CD14-positive monocyte (primary cell): ENCODE results near the gene CHN1. TPM values are rescaled to one million over a fixed set of nuclear protein-coding genes. Genes with fewer than 3 reads are reported as not detected.

ENCODE experiments used
- DNase-seq, 3 donors: peaks; one replicate each; pipeline ENCODE4 v3.0.0-alpha.2; 2011 to 2022
- H2AFZ ChIP-seq: 2 replicates; pipeline ENCODE4 v1.6.0; 2012; ENCODE audit warnings: mild to moderate bottlenecking, low read depth, low read length, inconsistent platforms; ENCODE audit not compliant: insufficient read depth, poor library complexity, severe bottlenecking
- H3K27ac ChIP-seq, 2 donors: 1 replicate in 1 of 2; 2 replicates in 1 of 2; pipeline ENCODE4 v1.5.1; 2012 to 2013; ENCODE audit warnings: low read length in 2 of 2, control low read depth in 1 of 2, inconsistent platforms in 1 of 2, low read depth in 1 of 2, mild to moderate bottlenecking in 1 of 2
- H3K27me3 ChIP-seq, 2 donors: one replicate each; pipeline versions ENCODE4 v1.6.0 to v1.6.1; 2011 to 2013; ENCODE audit warnings: low read length in 2 of 2; ENCODE audit not compliant: control insufficient read depth in 2 of 2, insufficient read depth in 2 of 2
- H3K36me3 ChIP-seq, 2 donors: replicated peaks in 1 of 2; 1 replicate in 1 of 2; 2 replicates in 1 of 2; pipeline versions ENCODE4 v1.5.1 to v1.6.1; 2012 to 2013; ENCODE audit warnings: low read length in 2 of 2, control low read depth in 1 of 2, inconsistent platforms in 1 of 2, mild to moderate bottlenecking in 1 of 2; ENCODE audit not compliant: insufficient read depth in 2 of 2, control insufficient read depth in 1 of 2
- H3K4me1 ChIP-seq, 2 donors: 1 replicate in 1 of 2; 2 replicates in 1 of 2; pipeline versions ENCODE4 v1.5.1 to v1.6.1; 2012 to 2013; ENCODE audit warnings: low read length in 2 of 2, control low read depth in 1 of 2, inconsistent platforms in 1 of 2, mild to moderate bottlenecking in 1 of 2, moderate library complexity in 1 of 2; ENCODE audit not compliant: insufficient read depth in 2 of 2, control insufficient read depth in 1 of 2
- H3K4me2 ChIP-seq: replicated peaks from 2 replicates; pipeline ENCODE3; 2012; ENCODE audit warnings: low read length, moderate library complexity, mild to moderate bottlenecking; ENCODE audit not compliant: poor library complexity, severe bottlenecking; ENCODE audit errors: extremely low read depth
- H3K4me3 ChIP-seq, 3 experiments: fragments of 200-600 bp in 1 of 3; sonication (generic) in 1 of 3; replicated peaks in 1 of 3; 1 replicate in 2 of 3; 2 replicates in 1 of 3; pipeline ENCODE4 v1.5.1; 2011 to 2013; ENCODE audit warnings: low read length in 3 of 3, mild to moderate bottlenecking in 3 of 3, control low read depth in 2 of 3, low read depth in 2 of 3, inconsistent platforms in 1 of 3, moderate library complexity in 1 of 3
- H3K79me2 ChIP-seq: 2 replicates; pipeline ENCODE4 v1.6.0; 2012; ENCODE audit warnings: mild to moderate bottlenecking, control low read depth, inconsistent platforms, low read length, moderate library complexity; ENCODE audit not compliant: insufficient read depth
- H3K9ac ChIP-seq: 2 replicates; pipeline ENCODE4 v1.6.0; 2017; ENCODE audit warnings: low read length, mild to moderate bottlenecking; ENCODE audit not compliant: insufficient read depth, poor library complexity, severe bottlenecking
- H3K9me3 ChIP-seq, 2 donors: replicated peaks in 1 of 2; 1 replicate in 1 of 2; 2 replicates in 1 of 2; pipeline versions ENCODE4 v1.5.1 to v1.6.1; 2012 to 2013; ENCODE audit warnings: low read length in 2 of 2, control low read depth in 1 of 2; ENCODE audit not compliant: control insufficient read depth in 1 of 2, insufficient read depth in 1 of 2
- H4K20me1 ChIP-seq: 2 replicates; pipeline ENCODE4 v1.6.0; 2012; ENCODE audit warnings: mild to moderate bottlenecking, low read length, control low read depth, moderate library complexity; ENCODE audit not compliant: insufficient read depth
- H3K27ac Mint-ChIP-seq, 7 donors: one replicate each; pipeline ENCODE4 v1.8.0; 2020; ENCODE audit warnings: mild to moderate bottlenecking in 7 of 7, mixed read lengths in 7 of 7, moderate library complexity in 6 of 7, inconsistent platforms in 2 of 7
- H3K27me3 Mint-ChIP-seq, 3 donors: one replicate each; pipeline ENCODE4 v1.8.0; 2021 to 2022; ENCODE audit warnings: low read depth in 3 of 3, mild to moderate bottlenecking in 3 of 3, mixed read lengths in 3 of 3, moderate library complexity in 3 of 3, inconsistent platforms in 1 of 3
- H3K36me3 Mint-ChIP-seq, 2 donors: one replicate each; pipeline ENCODE4 v1.8.0; 2020; ENCODE audit warnings: mixed read lengths in 2 of 2, inconsistent platforms in 1 of 2, mild to moderate bottlenecking in 1 of 2
- H3K4me1 Mint-ChIP-seq: one replicate; pipeline ENCODE4 v1.8.0; 2020; ENCODE audit warnings: mild to moderate bottlenecking, mixed read lengths
- H3K4me3 Mint-ChIP-seq, 2 donors: one replicate each; pipeline ENCODE4 v1.8.0; 2020; ENCODE audit warnings: mild to moderate bottlenecking in 2 of 2, mixed read lengths in 2 of 2, moderate library complexity in 1 of 2
- H3K9me3 Mint-ChIP-seq, 7 donors: one replicate each; pipeline ENCODE4 v1.8.0; 2020 to 2022; ENCODE audit warnings: mixed read lengths in 7 of 7, mild to moderate bottlenecking in 6 of 7, moderate library complexity in 6 of 7, inconsistent platforms in 2 of 7
- CTCF ChIP-seq: fragments of 200-600 bp; IDR thresholded peaks from one replicate; pipeline ENCODE4 v1.8.0; 2022; ENCODE audit warnings: antibody characterized with exemption, mild to moderate bottlenecking
- WGBS: methylation state at CpG from one replicate; pipeline ENCODE4 v1.1.5; 2013; ENCODE audit warnings: missing lambda C conversion rate; ENCODE audit not compliant: insufficient coverage; 5-methylcytosine and 5-hydroxymethylcytosine counted together
- intact Hi-C, 2 donors: fragments of 100-400 bp; cut with micrococcal nuclease; formaldehyde crosslinking; loops; one replicate each; pipeline versions ENCODE4 v1.15.0 to v1.15.1; 2023
- polyA plus RNA-seq, 3 donors: library from polyadenylated mRNA; depleted of rRNA in 1 of 3; unstranded in 2 of 3; stranded (reverse) in 1 of 3; fragments of 300-500 nt in 2 of 3; fragments of >200 nt in 1 of 3; fragmentation: Illumina TruSeq in 2 of 3; gene quantifications; 1 replicate in 2 of 3; 2 replicates in 1 of 3; pipeline ENCODE4 v1.2.3, GENCODE V29; 2012 to 2021

Gene CHN1
- polyA plus RNA-seq, 3 donors = 0.36 TPM; not detected in 2

GRCh38 chr2:174766271-174766670, 238.9 kb downstream of the CHN1 start:
- Mint-ChIP-seq H3K27ac (no peak overlapping the region), H3K9me3 (peaks cover 0 to 3% (median 0%) of the 10 kb centered on the region in 7 donors), H3K4me1 (peaks cover 2% of the 10 kb centered on the region), H3K27me3 (peaks cover 22 to 49% (median 23%) of the 10 kb centered on the region in 3 donors), H3K4me3 (no peak overlapping the region), H3K36me3 (no peaks in the 10 kb centered on the region)
- DNase-seq = no peak
- WGBS = no CpG with 5 or more reads among the region's 1 CpG
- Histone ChIP-seq H3K36me3 (no peaks in the 10 kb centered on the region), H3K27me3 (peaks cover 6 to 19% of the 10 kb centered on the region in 2 donors), H3K4me3 (no peak overlapping the region), H3K9me3 (no peaks in the 10 kb centered on the region), H4K20me1 (no peaks in the 10 kb centered on the region), H3K4me2 (no peak overlapping the region), H3K9ac (no peak overlapping the region), H3K79me2 (no peaks in the 10 kb centered on the region), H3K27ac (no peak overlapping the region), H3K4me1 (no peaks in the 10 kb centered on the region), H2AFZ (no peak overlapping the region)
- TF ChIP-seq CTCF = no peak
- intact Hi-C loops = no loop called here

DNA sequence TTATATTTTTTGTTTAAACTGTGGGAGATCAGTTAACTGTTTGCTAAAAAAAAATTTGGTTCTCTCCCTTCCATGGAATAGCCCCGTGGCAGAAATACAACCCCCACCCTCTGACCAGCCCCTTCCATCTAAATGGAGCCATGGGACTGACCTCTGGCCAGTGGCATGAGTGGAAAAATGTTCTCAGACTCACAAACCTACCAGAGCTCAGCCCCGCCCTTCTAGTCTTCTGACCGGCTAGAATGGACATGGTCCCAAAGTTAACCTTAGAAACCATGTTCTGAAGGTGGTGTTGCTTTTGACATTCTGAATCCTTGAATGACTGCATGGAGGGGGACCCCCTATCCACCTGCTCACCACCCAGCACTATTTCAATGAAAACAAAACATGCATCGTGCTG, 239.6 kb downstream of the CHN1 start:
- Mint-ChIP-seq H3K4me3 (no peak overlapping the region), H3K9me3 (peaks cover 0 to 3% (median 0%) of the 10 kb centered on the region in 7 donors), H3K27me3 (peaks cover 21 to 53% (median 22%) of the 10 kb centered on the region in 3 donors), H3K27ac (no peak overlapping the region), H3K4me1 (peaks cover 2% of the 10 kb centered on the region), H3K36me3 (no peaks in the 10 kb centered on the region)
- Histone ChIP-seq H4K20me1 (no peaks in the 10 kb centered on the region), H3K4me3 (no peak overlapping the region), H3K36me3 (no peaks in the 10 kb centered on the region), H3K27ac (no peak overlapping the region), H3K4me2 (no peak overlapping the region), H3K4me1 (no peaks in the 10 kb centered on the region), H3K9me3 (no peaks in the 10 kb centered on the region), H3K27me3 (peaks cover 6 to 19% of the 10 kb centered on the region in 2 donors), H3K79me2 (no peaks in the 10 kb centered on the region), H3K9ac (no peak overlapping the region), H2AFZ (no peak overlapping the region)
- intact Hi-C loops = no loop called here
- no peak for TF ChIP-seq CTCF
- WGBS = no CpG with 5 or more reads among the region's 4 CpGs
- DNase-seq = no peak
